Erythroblast (primary cell): ENCODE data around the gene PON3.

ENCODE experiments used
- GATA1 ChIP-seq: IDR thresholded peaks from 2 replicates; pipeline ENCODE4 v1.6.1; 2011; ENCODE audit warnings: low read depth, mild to moderate bottlenecking, control low read depth, low read length, moderate library complexity
- POLR2A ChIP-seq: IDR thresholded peaks from 2 replicates; pipeline ENCODE4 v1.6.1; 2011; ENCODE audit warnings: mild to moderate bottlenecking, low read length

DNA sequence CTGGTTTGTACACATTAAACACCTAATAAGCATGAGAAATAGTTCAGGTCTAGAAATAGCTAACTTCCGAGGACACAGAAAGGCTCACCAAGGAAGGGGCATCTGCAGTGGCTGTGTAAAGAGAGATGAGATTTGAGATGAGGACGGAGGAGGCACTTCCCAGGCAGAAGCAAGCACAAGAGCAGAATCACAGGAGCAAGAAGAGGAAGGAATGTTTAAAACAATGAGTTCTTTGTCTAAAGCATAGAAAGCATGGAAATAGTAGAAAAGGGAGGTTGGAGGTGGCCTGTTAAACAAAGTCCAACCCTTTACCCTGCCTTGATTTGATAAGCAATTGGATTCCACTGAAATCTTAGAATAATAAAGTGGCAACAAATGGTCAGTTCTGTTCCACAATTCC is 11.6 kb upstream of the PON3 start:
- no peak for TF ChIP-seq POLR2A
- TF ChIP-seq GATA1: no peak
